ENCODE data around the gene GSTM4.

Gene GSTM4

GRCh38 chr1:109655615-109656519, at the start of gene GSTM4:
Gene GSTM4 (plus strand): TSS chr1:109656099. CDS start chr1:109656390, 291 bp downstream.
- peak; percentile 38 for DNase-seq

GRCh38 chr1:109609881-109610280, 46.0 kb upstream of the GSTM4 start:
- no peak for DNase-seq

- no peak for DNase-seq
Observed at GRCh38 chr1:109610609-109611307, 45.1 kb upstream of the GSTM4 start.

GRCh38 chr1:109611308-109611990, 44.5 kb upstream of the GSTM4 start:
- no peak for DNase-seq

GRCh38 chr1:109613361-109614147, 42.3 kb upstream of the GSTM4 start:
- DNase-seq: no peak

GRCh38 chr1:109615879-109616278, 40.0 kb upstream of the GSTM4 start:
- DNase-seq: no peak

DNA sequence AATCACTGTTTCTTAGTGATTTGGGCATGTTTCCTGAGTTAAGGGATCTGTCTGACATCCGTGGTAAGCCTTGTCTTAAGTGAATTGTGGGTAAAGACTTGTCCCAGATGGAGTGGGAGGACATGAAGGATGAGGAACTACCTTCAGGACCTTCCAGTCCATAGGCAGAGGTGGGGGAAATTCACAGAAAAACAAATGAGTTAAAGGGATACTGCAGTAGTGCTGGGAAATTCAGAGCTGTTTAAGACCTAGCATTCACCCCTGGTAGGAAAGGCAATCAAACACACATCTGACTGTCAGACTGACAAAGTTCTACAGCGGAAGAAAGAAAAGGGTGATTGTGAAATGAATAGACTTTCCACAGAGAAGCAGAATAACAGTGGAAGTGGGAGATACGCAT, 39.5 kb upstream of the GSTM4 start:
- DNase-seq: no peak

GRCh38 chr1:109617291-109617801, 38.6 kb upstream of the GSTM4 start:
- DNase-seq: peak; percentile 25

GRCh38 chr1:109618661-109619575, 37.0 kb upstream of the GSTM4 start:
- no peak for DNase-seq

- peak; percentile 75 for DNase-seq
Observed at GRCh38 chr1:109619576-109620400, 36.1 kb upstream of the GSTM4 start, which contains the start of the genes AMPD2 and GNAT2. Gene AMPD2 (plus strand): TSS chr1:109619837. CDS start chr1:109621176, 1,339 bp downstream. Gene GNAT2 (minus strand): TSS chr1:109619616. CDS start chr1:109612870, 6,746 bp downstream.

DNA sequence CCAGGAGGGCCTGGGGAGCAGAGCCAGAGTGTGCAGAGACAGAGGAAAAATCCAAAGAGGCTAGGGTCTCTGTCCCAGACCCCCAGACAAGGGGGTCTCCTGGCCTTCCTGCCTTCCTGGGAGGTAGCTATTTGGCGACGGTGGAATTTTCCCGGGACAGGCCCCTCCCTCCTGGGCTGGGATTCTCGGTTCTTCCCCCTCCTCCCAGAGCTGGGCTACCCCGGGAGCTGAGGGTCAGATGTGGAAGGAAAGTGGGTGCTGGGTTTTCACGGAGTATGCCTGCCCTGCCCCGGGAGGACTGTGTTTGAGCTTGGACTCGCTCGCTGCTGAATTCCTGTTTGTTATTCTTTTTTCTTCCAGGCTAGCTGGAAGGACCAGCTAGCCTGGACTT, 35.5 kb upstream of the GSTM4 start:
- no peak for DNase-seq

- DNase-seq: peak; percentile 96
Observed at GRCh38 chr1:109620841-109621286, 35.0 kb upstream of the GSTM4 start.

- no peak for DNase-seq
Observed at GRCh38 chr1:109621379-109622136, 34.3 kb upstream of the GSTM4 start.

DNA sequence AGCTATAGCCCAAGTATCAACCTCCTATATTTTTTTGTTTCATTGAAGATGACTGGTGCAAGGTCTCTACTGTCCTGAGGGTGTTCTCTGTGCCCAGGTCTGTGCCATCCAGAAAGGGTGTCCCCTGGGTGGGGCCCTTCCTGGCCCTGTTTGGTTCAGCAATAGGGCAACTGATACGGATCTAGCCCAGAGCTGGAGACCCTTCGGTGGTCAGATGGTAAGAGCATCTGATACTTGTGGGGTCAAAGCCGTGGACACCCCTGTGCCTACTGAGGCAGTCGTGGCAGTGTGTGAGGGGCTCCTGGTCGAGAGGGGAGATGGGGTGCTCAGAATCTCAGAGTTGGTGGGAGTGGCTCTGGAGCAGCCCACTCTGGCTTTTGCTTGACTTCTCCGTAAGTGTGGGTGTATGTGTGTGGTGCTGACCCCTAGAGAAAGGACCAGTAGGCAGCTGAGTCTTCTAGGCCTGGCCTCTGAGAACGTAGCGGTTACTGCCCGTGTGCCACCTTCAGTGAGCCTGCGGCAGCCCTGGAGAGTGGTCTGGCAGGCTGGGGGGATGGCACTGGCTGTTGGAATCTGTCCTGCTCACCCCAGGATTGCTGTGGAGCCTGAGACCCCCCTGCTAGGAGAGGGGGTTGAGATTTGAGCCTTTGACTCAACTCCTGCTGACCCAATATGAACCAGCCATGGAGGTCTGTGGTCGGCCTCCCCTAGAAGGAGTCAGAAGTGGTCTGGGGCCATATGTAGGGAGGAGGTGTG, 33.6 kb upstream of the GSTM4 start:
- no peak for DNase-seq

GRCh38 chr1:109622895-109623294, 33.0 kb upstream of the GSTM4 start:
- DNase-seq: no peak

DNA sequence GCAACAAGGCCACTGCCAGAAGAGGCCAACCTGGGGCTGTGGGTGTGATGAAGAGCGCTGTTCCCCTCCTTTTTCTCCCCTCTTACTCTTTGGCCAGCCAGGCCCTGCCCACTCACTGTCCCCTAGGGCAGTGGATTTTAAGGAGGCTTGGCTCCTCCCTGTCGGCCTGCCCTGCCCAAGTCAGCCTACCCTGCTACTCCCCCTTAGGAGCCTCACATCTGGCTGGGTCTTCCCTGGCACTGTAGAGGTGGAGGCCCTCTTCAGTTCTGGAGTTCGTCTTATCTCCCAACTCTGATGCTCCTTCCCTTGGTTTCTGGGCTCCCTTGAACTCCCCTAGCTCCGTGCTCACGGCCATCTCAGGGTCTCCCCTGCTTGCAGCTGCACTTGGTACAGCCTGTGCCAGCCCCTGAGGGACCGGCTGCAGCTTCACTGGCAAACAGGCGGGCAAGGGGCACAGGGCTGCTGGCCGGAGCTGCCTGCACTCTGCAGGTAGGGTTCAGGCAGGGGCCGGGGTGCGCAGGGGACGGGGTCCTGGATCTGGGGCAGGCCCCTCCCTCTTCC, 32.2 kb upstream of the GSTM4 start:
- no peak for DNase-seq

GRCh38 chr1:109624201-109625010, 31.5 kb upstream of the GSTM4 start:
- DNase-seq: no peak
